GM12872 (cell line): Measurements from ENCODE around the gene NEAT1.

Experiments used
- CTCF ChIP-seq: IDR thresholded peaks from 3 replicates; pipeline ENCODE4 v1.5.1; 2011; ENCODE audit warnings: low read depth, mild to moderate bottlenecking, low read length, moderate library complexity; ENCODE audit not compliant: insufficient read depth

NEAT1 gene

DNA sequence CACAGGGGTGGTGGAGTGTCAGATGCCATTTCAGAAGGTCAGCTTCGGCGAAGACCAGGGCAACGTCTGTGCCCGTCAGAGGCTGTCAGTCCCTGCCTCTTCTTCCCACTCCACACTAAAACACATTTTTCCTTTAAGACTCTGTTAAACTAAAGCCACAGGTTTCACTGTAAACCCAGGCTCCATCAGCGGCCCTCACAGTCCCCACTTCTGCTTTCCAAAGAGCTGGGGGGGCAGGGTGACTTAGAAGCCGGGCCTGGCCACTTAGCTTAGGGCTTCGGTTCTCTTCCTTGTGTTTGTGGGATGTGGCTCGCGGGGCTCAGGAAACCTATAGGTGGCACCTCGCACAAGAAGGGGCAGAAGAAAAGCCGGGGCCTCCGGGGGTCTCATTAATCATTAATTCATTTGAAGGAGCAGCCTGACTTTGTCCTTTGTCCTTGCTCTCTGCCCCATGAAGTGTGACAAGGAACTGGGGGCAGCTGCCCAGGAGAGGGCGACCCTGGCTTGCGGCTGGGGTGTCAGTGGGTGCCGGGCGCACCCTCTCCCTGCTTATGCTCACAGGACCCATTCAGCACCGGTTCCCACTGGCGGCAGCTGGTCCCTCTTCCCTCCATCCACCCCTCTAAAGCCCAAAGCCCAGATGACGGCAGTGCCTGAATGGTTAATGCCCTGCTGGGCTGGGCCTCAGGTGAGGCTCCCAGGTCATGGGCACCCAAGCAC lies 44.2 kb upstream of the NEAT1 start:
- TF ChIP-seq CTCF, result peak; percentile 24; the same call in 2 of the 3 replicates

GRCh38 chr11:65378928-65379638 lies 43.5 kb upstream of the NEAT1 start:
- no peak for TF ChIP-seq CTCF

GRCh38 chr11:65379698-65380459 lies 42.7 kb upstream of the NEAT1 start:
- no peak for TF ChIP-seq CTCF

- TF ChIP-seq CTCF, result peak; percentile 18; the same call in 1 of the 3 replicates
Observed at GRCh38 chr11:65380460-65381119, 42.0 kb upstream of the NEAT1 start.

DNA sequence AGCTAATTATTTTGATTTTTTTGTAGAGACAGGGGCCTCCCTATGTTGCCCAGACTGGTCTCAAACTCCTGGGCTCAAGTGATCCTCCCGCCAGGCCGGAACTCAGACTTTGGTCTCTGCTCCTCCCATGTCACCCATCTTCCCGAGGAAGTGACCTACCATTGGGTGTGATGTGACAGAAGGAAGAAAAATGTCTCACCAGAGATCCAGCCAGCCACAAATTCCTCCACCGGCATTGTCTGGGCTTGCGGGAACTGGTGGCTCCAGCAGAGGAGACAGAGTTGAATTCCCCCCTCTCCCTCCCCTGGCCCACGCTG lies 40.9 kb upstream of the NEAT1 start:
- no peak for TF ChIP-seq CTCF

- TF ChIP-seq CTCF, result peak; percentile 72
Observed at GRCh38 chr11:65382033-65382803, 40.4 kb upstream of the NEAT1 start, which contains the start of gene SLC25A45. Gene SLC25A45, minus strand, starts transcription at chr11:65382646. Its CDS starts 695 bp downstream, at chr11:65381951.
